HUES48 (cell line): ENCODE data around the gene ZCCHC14.
A peak's percentile ranks its signal among the peaks of the same experiment; 100 is the strongest.
"Not testable (repeated sequence)": the region's sequence is repeated elsewhere in the genome, so short reads cannot be mapped to it uniquely, and the experiment has no call there.

Experiments
- H3K27ac ChIP-seq: one replicate; pipeline ENCODE4 v1.7.0; 2013; ENCODE audit warnings: low read depth, low read length, inconsistent platforms
- H3K27me3 ChIP-seq: 2 replicates; pipeline ENCODE4 v1.6.1; 2013; ENCODE audit warnings: mild to moderate bottlenecking, low read length; ENCODE audit not compliant: control insufficient read depth, insufficient read depth
- H3K36me3 ChIP-seq: 2 replicates; pipeline ENCODE4 v1.6.1; 2013; ENCODE audit warnings: low read length; ENCODE audit not compliant: control insufficient read depth, insufficient read depth
- H3K4me1 ChIP-seq: 2 replicates; pipeline ENCODE4 v1.6.1; 2013; ENCODE audit warnings: mild to moderate bottlenecking, low read length; ENCODE audit not compliant: control insufficient read depth, insufficient read depth
- H3K4me3 ChIP-seq: 2 replicates; pipeline ENCODE4 v1.5.1; 2013; ENCODE audit warnings: mild to moderate bottlenecking, low read depth, low read length
- H3K9ac ChIP-seq: 2 replicates; pipeline ENCODE4 v1.6.1; 2013; ENCODE audit warnings: mild to moderate bottlenecking, low read depth, low read length, moderate library complexity
- H3K9me3 ChIP-seq: 2 replicates; pipeline ENCODE4 v1.6.1; 2013; ENCODE audit warnings: low read length; ENCODE audit not compliant: control insufficient read depth, insufficient read depth

The ZCCHC14 gene

GRCh38 chr16:87392821-87393679 is 99.8 kb downstream of the ZCCHC14 start:
- peaks cover 21% of the 10 kb centered on the region for H3K4me1 ChIP-seq
- no peaks in the 10 kb centered on the region for H3K9me3 ChIP-seq
- H3K27ac ChIP-seq = no peak overlapping the region
- no peaks in the 10 kb centered on the region for H3K27me3 ChIP-seq
- peaks cover 2% of the 10 kb centered on the region; the same call in 1 of the 2 replicates for H3K36me3 ChIP-seq
- peak overlapping the region; percentile 35 for H3K9ac ChIP-seq
- peak overlapping the region; percentile 76 for H3K4me3 ChIP-seq

- peaks cover 2% of the 10 kb centered on the region; the same call in 1 of the 2 replicates for H3K36me3 ChIP-seq
- H3K4me3 ChIP-seq = peak within 1 kb of the TSS; percentile 76
- no peaks in the 10 kb centered on the region for H3K9me3 ChIP-seq
- H3K27ac ChIP-seq = peak within 1 kb of the TSS; percentile 70
- peak within 1 kb of the TSS; percentile 50 for H3K9ac ChIP-seq
- peaks cover 25% of the 10 kb centered on the region for H3K4me1 ChIP-seq
- no peaks in the 10 kb centered on the region for H3K27me3 ChIP-seq
Observed at GRCh38 chr16:87391950-87392820, 100.6 kb downstream of the ZCCHC14 start, which contains the start of gene MAP1LC3B. Gene MAP1LC3B, plus strand, starts transcription at chr16:87392336. Its CDS starts 92 bp downstream, at chr16:87392428.

- Histone ChIP-seq H3K27ac (peak overlapping the region; percentile 64), H3K4me1 (peaks cover 25% of the 10 kb centered on the region), H3K36me3 (peaks cover 2% of the 10 kb centered on the region; the same call in 1 of the 2 replicates), H3K27me3 (no peaks in the 10 kb centered on the region), H3K4me3 (peak overlapping the region; percentile 76), H3K9me3 (no peaks in the 10 kb centered on the region), H3K9ac (peak overlapping the region; percentile 50; the same call in 1 of the 2 replicates)
Observed at GRCh38 chr16:87391324-87391949, 101.4 kb downstream of the ZCCHC14 start.

- no peaks in the 10 kb centered on the region for H3K9me3 ChIP-seq
- H3K4me3 ChIP-seq = peak overlapping the region; percentile 76
- peaks cover 25% of the 10 kb centered on the region for H3K4me1 ChIP-seq
- H3K36me3 ChIP-seq = peaks cover 2% of the 10 kb centered on the region; the same call in 1 of the 2 replicates
- no peak overlapping the region for H3K27ac ChIP-seq
- no peaks in the 10 kb centered on the region for H3K27me3 ChIP-seq
- H3K9ac ChIP-seq = no peak overlapping the region
Observed at GRCh38 chr16:87390641-87391323, 102.0 kb downstream of the ZCCHC14 start.

GRCh38 chr16:87389914-87390313 is 102.9 kb downstream of the ZCCHC14 start:
- H3K9ac ChIP-seq, H3K4me3 ChIP-seq, H3K9me3 ChIP-seq, H3K27ac ChIP-seq, H3K36me3 ChIP-seq, H3K27me3 ChIP-seq: not testable (repeated sequence)
- peaks cover 22% of the 10 kb centered on the region for H3K4me1 ChIP-seq

- Histone ChIP-seq H3K4me3 (no peak overlapping the region), H3K36me3 (no peaks in the 10 kb centered on the region), H3K27ac (no peak overlapping the region), H3K9ac (no peak overlapping the region), H3K27me3 (no peaks in the 10 kb centered on the region), H3K4me1 (peaks cover 21% of the 10 kb centered on the region), H3K9me3 (no peaks in the 10 kb centered on the region)
Observed at GRCh38 chr16:87389245-87389644, 103.6 kb downstream of the ZCCHC14 start.

GRCh38 chr16:87388818-87389134 is 104.0 kb downstream of the ZCCHC14 start:
- Histone ChIP-seq H3K4me3 (peak overlapping the region; percentile 46), H3K4me1 (peaks cover 18% of the 10 kb centered on the region), H3K9me3 (no peaks in the 10 kb centered on the region), H3K27ac (peak overlapping the region; percentile 97), H3K36me3 (no peaks in the 10 kb centered on the region), H3K27me3 (no peaks in the 10 kb centered on the region), H3K9ac (no peak overlapping the region)

- Histone ChIP-seq H3K9ac (peak overlapping the region; percentile 43), H3K4me3 (peak overlapping the region; percentile 46), H3K27ac (peak overlapping the region; percentile 97), H3K36me3 (no peaks in the 10 kb centered on the region), H3K4me1 (peaks cover 12% of the 10 kb centered on the region), H3K27me3 (no peaks in the 10 kb centered on the region), H3K9me3 (no peaks in the 10 kb centered on the region)
Observed at GRCh38 chr16:87387942-87388817, 104.6 kb downstream of the ZCCHC14 start.

- peak overlapping the region; percentile 60 for H3K9ac ChIP-seq
- H3K27ac ChIP-seq, H3K27me3 ChIP-seq, H3K36me3 ChIP-seq, H3K9me3 ChIP-seq: not testable (repeated sequence)
- H3K4me3 ChIP-seq = peak overlapping the region; percentile 72
- peaks cover 12% of the 10 kb centered on the region for H3K4me1 ChIP-seq
Observed at GRCh38 chr16:87384875-87385167, 108.0 kb downstream of the ZCCHC14 start.
